Glutamatergic neuron (in vitro differentiated cells): Measurements from ENCODE around the gene FLT3. TPM values are rescaled to one million over a fixed set of nuclear protein-coding genes. Genes with fewer than 3 reads are reported as not detected.

Experiments
- DNase-seq: peaks from one replicate; pipeline ENCODE4 v3.0.0; 2022
- H3K27ac Mint-ChIP-seq: one replicate; pipeline ENCODE4 v1.8.0; 2020; ENCODE audit warnings: mild to moderate bottlenecking, mixed read lengths, inconsistent platforms; ENCODE audit not compliant: unreplicated experiment
- H3K27me3 Mint-ChIP-seq: one replicate; pipeline ENCODE4 v1.8.0; 2020; ENCODE audit warnings: mild to moderate bottlenecking, moderate library complexity, mixed read lengths, inconsistent platforms; ENCODE audit not compliant: unreplicated experiment
- H3K36me3 Mint-ChIP-seq: one replicate; pipeline ENCODE4 v1.8.0; 2020; ENCODE audit warnings: mild to moderate bottlenecking, mixed read lengths, inconsistent platforms; ENCODE audit not compliant: unreplicated experiment
- H3K4me1 Mint-ChIP-seq: one replicate; pipeline ENCODE4 v1.8.0; 2020; ENCODE audit warnings: mild to moderate bottlenecking, low read depth, mixed read lengths, inconsistent platforms; ENCODE audit not compliant: unreplicated experiment
- H3K4me3 Mint-ChIP-seq: one replicate; pipeline ENCODE4 v1.8.0; 2020; ENCODE audit warnings: mild to moderate bottlenecking, mixed read lengths, inconsistent platforms; ENCODE audit not compliant: unreplicated experiment
- H3K9me3 Mint-ChIP-seq: one replicate; pipeline ENCODE4 v1.8.0; 2020; ENCODE audit warnings: mild to moderate bottlenecking, moderate library complexity, mixed read lengths, inconsistent platforms; ENCODE audit not compliant: unreplicated experiment
- CTCF ChIP-seq: fragments of 200-600 bp; sonication (generic); IDR thresholded peaks from one replicate; pipeline ENCODE4 v1.5.0; 2021; ENCODE audit not compliant: partially characterized antibody, unreplicated experiment
- total RNA-seq: library from RNA; stranded (reverse); fragmentation: NEBNext Ultra II Directional; extraction: Animal tissue kit (Norgen Biotek cat#: 25700); gene quantifications from one replicate; pipeline ENCODE4 v1.2.1, GENCODE V29; 2021; ENCODE audit not compliant: unreplicated experiment

Gene FLT3
- total RNA-seq, 1 donor from 2014 or later: not detected

- Mint-ChIP-seq H3K9me3 (peaks cover 2% of the 10 kb centered on the region), H3K27ac (peak overlapping the region; percentile 31), H3K4me1 (peaks cover 4% of the 10 kb centered on the region), H3K27me3 (peaks cover 2% of the 10 kb centered on the region), H3K4me3 (no peak overlapping the region), H3K36me3 (no peaks in the 10 kb centered on the region)
- no peak for TF ChIP-seq CTCF
- no peak for DNase-seq
These were observed 99.8 kb downstream of the FLT3 start for GRCh38 chr13:28000567-28000966.

GRCh38 chr13:27997904-27998522, 102.4 kb downstream of the FLT3 start:
- DNase-seq: peak; percentile 58
- H3K4me1 Mint-ChIP-seq: peaks cover 4% of the 10 kb centered on the region
- H3K36me3 Mint-ChIP-seq: no peaks in the 10 kb centered on the region
- H3K9me3 Mint-ChIP-seq: peaks cover 2% of the 10 kb centered on the region
- peak; percentile 20 for TF ChIP-seq CTCF
- H3K4me3 Mint-ChIP-seq: no peak overlapping the region
- no peak overlapping the region for H3K27ac Mint-ChIP-seq
- H3K27me3 Mint-ChIP-seq: peaks cover 2% of the 10 kb centered on the region

DNA sequence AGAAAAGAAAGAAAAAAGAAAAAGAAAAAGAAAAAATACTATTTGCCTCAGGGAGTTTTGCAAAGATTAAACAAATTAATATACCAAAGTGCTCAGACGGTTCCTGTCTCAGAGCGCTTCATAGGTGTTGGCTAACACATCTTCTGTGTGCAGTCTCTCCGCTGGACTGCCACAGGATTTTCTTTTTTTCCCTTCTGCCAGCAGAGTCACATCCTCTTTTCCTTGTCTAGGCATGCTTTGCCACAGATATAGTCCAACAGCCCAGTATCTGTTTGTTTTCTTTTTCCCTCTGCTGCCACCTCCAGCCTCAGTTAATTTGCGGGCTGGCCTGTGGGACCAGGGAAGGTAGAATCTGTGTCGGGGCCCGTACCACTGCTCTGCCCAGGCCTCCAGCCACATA, 108.5 kb downstream of the FLT3 start:
- no peaks in the 10 kb centered on the region for H3K36me3 Mint-ChIP-seq
- DNase-seq: no peak
- peaks cover 8% of the 10 kb centered on the region for H3K4me1 Mint-ChIP-seq
- peaks cover 3% of the 10 kb centered on the region for H3K27me3 Mint-ChIP-seq
- no peak overlapping the region for H3K27ac Mint-ChIP-seq
- no peak overlapping the region for H3K4me3 Mint-ChIP-seq
- TF ChIP-seq CTCF: no peak
- H3K9me3 Mint-ChIP-seq: peaks cover 8% of the 10 kb centered on the region

DNA sequence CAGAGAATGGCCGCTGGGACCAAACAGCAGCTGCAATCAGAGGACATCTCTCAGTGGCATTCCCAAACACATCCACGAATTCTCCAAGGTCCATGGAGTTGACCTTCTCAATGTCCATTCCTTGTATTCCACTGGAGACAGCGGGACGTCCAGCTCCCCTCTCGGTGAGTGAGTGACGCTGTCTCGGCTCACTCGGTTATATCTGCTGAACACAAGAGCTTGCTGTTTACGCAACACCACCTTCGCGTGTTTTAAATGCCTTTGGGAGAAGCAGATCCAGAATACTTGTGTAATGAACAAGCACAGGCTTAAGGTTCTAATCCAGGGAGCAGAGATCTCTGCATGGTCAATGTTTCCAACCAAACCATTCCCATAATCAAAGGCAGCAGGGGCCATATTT, 111.9 kb downstream of the FLT3 start, which contains the start of gene URAD:
Gene URAD, minus strand, starts transcription at position 174 of the 400 bp plus-strand sequence. Its CDS starts 56 bp downstream, at position 118.
- peaks cover 17% of the 10 kb centered on the region for H3K4me1 Mint-ChIP-seq
- peaks cover 8% of the 10 kb centered on the region for H3K9me3 Mint-ChIP-seq
- H3K36me3 Mint-ChIP-seq: no peaks in the 10 kb centered on the region
- TF ChIP-seq CTCF: no peak
- no peak within 1 kb of the TSS for H3K4me3 Mint-ChIP-seq
- peaks cover 15% of the 10 kb centered on the region for H3K27me3 Mint-ChIP-seq
- no peak for DNase-seq
- H3K27ac Mint-ChIP-seq: no peak within 1 kb of the TSS

- Mint-ChIP-seq H3K4me1 (peaks cover 17% of the 10 kb centered on the region), H3K27me3 (peaks cover 32% of the 10 kb centered on the region), H3K9me3 (peaks cover 12% of the 10 kb centered on the region), H3K27ac (no peak overlapping the region), H3K36me3 (no peaks in the 10 kb centered on the region), H3K4me3 (no peak overlapping the region)
- DNase-seq: no peak
- no peak for TF ChIP-seq CTCF
These were observed 114.8 kb downstream of the FLT3 start for GRCh38 chr13:27985600-27985999.
